ENCODE data around the gene SOX2.
A peak's percentile ranks its signal among the peaks of the same experiment; 100 is the strongest.

Gene SOX2

DNA sequence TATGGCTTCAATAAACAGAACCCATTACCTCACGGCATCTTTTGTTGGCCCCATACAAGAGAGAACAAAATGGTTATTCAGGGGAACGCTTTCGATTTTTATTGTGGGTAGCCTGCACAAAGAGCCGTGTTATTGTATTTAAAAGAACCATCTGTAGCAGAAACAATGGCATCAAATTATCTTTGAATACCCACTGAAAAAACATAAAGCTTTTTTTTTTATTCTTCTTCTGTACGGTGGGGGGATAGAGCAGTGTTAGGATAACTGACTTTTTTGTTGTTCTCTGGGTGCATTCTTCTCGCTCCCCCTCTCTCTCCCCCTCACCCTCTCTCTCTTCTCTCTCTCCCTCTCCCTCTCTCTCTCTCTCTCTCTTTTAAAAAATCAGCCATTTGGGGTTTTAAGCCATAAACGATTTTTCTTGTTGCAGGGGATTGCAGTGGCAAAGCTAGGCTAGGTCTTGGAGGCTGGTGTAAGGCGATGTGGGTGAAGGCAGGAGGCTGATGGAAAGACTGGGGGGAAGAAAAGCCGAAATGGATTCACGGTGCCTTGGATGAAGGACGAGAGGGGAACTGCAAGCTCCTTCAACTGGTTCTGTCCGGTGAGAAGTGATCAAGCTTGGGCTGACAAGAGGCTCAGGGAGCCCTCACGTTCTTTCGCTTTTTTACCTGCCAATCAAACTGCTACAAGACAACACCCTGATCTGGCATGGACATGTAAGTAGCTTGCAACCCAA, 12.4 kb upstream of the SOX2 start:
- H3K4me3 ChIP-seq (ENCODE audit: low read depth, low read length): no peak overlapping the region
- DNase-seq (ENCODE audit: low read depth): no peak
- TF ChIP-seq, protein P1, sequence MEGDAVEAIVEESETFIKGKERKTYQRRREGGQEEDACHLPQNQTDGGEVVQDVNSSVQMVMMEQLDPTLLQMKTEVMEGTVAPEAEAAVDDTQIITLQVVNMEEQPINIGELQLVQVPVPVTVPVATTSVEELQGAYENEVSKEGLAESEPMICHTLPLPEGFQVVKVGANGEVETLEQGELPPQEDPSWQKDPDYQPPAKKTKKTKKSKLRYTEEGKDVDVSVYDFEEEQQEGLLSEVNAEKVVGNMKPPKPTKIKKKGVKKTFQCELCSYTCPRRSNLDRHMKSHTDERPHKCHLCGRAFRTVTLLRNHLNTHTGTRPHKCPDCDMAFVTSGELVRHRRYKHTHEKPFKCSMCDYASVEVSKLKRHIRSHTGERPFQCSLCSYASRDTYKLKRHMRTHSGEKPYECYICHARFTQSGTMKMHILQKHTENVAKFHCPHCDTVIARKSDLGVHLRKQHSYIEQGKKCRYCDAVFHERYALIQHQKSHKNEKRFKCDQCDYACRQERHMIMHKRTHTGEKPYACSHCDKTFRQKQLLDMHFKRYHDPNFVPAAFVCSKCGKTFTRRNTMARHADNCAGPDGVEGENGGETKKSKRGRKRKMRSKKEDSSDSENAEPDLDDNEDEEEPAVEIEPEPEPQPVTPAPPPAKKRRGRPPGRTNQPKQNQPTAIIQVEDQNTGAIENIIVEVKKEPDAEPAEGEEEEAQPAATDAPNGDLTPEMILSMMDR (IDR thresholded peaks at IDR 0.05; ENCODE audit: insufficient read depth, low read depth, low read length, missing control alignments): no peak

DNA sequence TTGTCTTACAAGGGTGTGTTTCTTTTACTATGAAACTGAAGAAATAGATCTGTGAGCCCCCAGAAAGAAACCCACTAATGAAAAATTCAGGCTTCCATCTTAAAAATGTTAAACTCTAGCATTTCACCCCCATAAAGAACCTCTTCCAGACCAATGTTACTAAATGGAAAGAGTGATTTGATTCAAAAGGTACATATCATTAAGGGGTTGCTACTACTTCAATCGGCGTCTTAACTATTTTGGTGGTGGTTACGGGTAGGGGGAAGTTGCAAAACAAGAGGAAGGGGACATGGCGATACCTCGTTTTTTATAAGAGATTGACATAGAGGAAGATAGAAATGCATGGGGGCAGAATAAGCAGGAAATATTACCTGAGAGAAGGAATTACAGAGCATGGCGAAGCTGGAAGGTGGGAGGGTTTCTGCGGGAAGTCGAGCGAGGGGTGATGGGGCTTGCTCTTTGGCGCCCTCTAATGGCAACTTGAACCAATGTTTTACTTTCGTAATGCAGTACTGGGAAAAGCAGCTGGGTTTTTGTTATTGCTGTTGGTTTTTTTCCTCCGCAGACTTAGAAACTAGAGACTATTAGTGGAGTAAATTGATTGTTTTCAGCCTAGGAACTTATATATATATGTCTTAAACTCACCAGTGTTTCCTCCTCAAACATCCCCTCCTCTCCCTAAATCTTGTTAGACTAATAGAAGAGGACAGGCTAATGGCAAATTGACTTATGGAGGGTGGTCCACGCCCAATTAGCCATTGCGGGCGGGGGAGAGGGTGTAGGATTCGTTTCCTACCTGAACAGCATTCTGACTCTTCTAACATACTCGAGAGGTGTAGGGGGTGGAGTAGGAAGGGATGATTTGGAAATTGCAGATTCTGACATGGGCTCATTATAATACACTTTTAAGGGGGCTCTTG, 11.3 kb upstream of the SOX2 start:
- TF ChIP-seq, protein P1 (IDR thresholded peaks at IDR 0.05; ENCODE audit: insufficient read depth, low read depth, low read length, missing control alignments): peak; percentile 88
- DNase-seq (ENCODE audit: low read depth): peak; percentile 76
- H3K4me3 ChIP-seq (ENCODE audit: low read depth, low read length): peak overlapping the region; percentile 23; the same call in 1 of the 2 replicates

DNA sequence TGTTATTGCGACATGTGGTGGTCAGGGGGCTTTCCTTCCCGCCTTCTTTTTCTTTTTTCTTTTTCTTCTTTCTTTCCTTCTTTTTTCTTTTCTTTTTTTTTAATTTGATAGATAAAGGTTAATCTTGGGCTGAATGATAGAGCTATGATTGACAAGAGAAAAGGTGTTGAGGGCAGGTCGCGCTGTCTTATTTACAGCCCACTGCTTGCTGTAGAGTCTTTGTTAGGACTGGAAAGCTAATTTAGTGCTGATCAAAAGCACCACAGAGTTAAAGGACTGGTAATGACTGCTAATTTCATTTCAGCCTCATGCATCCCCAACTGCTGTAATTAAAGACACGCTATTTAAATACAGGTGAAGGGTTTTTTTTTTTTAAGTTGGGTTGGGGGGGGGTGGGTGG, 10.6 kb upstream of the SOX2 start:
- no peak for DNase-seq (ENCODE audit: low read depth)
- TF ChIP-seq, protein P1 (IDR thresholded peaks at IDR 0.05; ENCODE audit: insufficient read depth, low read depth, low read length, missing control alignments): no peak
- H3K4me3 ChIP-seq (ENCODE audit: low read depth, low read length): no peak overlapping the region

DNA sequence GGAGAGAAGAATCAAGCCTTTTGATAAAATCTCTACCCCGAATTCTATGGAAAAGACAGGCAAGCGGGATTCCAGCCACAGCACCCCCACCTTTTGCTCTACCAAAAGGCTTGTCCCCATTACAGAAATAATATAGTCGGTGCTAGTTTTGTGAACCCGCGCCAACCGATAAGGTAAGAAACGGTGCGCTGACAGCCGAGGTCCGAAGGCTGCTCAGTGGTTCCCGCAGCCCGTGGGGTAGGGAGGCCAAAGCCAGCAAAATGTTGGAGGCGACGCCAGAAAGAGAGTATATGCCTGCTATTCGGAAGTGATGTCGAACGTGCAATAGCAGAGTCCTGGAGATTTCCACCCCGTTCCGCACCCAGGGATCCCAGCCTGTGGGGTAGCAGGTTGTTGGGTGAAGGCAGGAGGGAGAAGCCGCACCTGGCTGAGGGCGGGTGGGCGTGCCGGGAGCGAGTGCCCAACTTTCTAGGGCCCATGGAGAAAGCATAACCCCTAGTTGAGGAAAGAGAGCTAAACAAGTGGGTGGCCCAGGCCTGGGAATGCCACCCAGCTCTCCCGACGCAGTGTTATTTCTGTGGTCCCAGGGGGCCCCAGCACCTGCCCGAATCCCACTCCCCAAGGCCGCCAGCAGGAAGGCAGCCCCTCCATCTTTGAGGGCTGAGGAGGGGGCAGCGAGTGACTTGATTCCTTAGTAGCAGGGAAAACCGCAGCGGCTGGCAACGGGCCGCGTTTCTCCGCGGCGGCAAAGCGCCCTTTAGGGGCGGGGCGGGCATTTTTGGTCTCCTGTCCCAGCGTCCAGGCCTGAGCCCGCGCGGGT, 7.9 kb upstream of the SOX2 start:
- TF ChIP-seq, protein P1 (IDR thresholded peaks at IDR 0.05; ENCODE audit: insufficient read depth, low read depth, low read length, missing control alignments): no peak
- no peak overlapping the region for H3K4me3 ChIP-seq (ENCODE audit: low read depth, low read length)
- no peak for DNase-seq (ENCODE audit: low read depth)

DNA sequence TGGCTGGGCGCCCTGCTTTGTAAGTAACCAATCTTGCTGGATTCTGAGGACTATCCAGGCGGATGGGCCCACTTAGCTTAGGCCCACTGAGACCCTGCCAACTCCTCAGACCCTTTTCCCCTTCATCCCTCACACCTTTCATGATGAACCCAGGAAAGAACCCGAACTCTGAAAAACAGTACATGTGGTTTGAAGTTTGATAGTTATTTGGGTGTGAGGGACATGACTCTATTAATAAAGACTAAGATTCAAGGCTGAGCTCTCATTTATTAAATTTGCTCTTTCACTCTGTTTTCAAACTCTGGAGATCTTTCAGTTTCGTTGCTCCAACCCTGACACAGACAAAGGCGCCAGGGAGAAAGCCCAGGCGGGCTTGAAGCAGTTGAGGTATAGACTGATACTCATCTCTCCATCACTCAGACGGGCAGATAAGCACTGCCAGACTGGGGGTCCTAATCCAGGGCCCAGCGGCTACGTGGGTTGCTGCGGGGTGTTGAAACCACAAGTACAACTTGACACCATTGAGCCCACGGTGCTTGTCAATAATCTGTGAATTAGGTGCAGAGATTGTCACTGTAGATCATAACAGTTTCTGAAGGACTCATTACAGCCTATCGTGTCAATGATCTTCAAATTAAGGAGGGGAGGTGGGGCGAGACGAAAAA, 7.2 kb upstream of the SOX2 start:
- TF ChIP-seq, protein P1 (IDR thresholded peaks at IDR 0.05; ENCODE audit: insufficient read depth, low read depth, low read length, missing control alignments): no peak
- no peak for DNase-seq (ENCODE audit: low read depth)

DNA sequence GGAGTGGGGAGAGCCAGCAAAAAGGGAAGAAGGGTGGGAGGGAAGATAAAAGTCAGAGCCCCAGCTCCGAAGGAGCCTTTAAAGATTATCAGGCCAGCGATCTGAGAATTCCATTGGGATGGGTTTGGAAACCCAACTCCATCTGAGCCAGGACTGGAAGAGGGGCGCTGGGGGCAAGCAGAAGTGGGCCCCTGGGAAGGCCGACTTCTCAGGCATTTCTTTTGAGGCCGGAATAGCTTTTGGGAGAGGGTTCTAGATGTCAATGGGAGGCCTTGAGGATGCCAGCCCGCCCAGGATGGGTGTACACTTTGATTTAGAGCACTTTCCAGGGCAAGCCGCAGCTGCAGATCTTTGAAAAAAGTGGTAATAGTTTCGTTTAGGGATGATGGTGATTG, 6.6 kb upstream of the SOX2 start:
- TF ChIP-seq, protein P1 (IDR thresholded peaks at IDR 0.05; ENCODE audit: insufficient read depth, low read depth, low read length, missing control alignments): no peak
- no peak overlapping the region for H3K4me3 ChIP-seq (ENCODE audit: low read depth, low read length)
- DNase-seq (ENCODE audit: low read depth): no peak

More for the DNA sequence above, 7.2 kb upstream of the SOX2 start:
- H3K4me3 ChIP-seq (ENCODE audit: low read depth, low read length): no peak overlapping the region

Measured in GM12865 (cell line).